Gastrocnemius medialis (tissue), 4 donors: ENCODE measurements around the gene TANC1.

ENCODE experiments used
- POLR2A ChIP-seq, 2 donors: fragments of 450-650 bp; IDR thresholded peaks; one replicate each; pipeline ENCODE4 v1.6.1; 2017; ENCODE audit warnings: antibody characterized with exemption in 2 of 2, mild to moderate bottlenecking in 2 of 2, moderate library complexity in 2 of 2
- TF ChIP-seq, protein P1 (sequence below), 5 experiments: fragments of 450-650 bp in 3 of 5; fragments of 200-600 bp in 2 of 5; sonication (generic) in 2 of 5; IDR thresholded peaks in 4 of 5; conservative IDR thresholded peaks in 1 of 5; 1 replicate in 4 of 5; 2 replicates in 1 of 5; pipeline ENCODE4 v1.5.1; 2016 to 2019; ENCODE audit warnings: antibody characterized with exemption in 5 of 5, mild to moderate bottlenecking in 3 of 5, moderate library complexity in 3 of 5

DNA sequence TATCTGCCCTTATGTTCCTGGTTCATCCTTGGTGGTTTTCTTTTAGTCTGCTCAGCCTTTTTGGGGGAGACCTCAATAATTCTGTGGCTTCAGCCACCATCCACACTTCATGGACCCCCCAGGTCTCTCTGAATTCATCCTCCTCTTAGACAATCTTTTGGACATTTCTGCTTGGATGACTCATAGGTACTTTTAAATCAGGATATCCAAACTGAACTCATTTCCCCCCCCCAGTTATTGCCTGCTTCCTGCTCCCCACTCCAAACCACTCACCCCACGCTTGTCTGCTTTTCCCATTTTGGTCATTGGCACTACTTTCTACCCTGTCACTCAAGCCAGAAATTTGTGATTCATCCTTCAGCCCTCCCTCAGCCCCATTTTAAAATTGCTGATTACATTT is 78.5 kb downstream of the TANC1 start:
- TF ChIP-seq, protein P1, sequence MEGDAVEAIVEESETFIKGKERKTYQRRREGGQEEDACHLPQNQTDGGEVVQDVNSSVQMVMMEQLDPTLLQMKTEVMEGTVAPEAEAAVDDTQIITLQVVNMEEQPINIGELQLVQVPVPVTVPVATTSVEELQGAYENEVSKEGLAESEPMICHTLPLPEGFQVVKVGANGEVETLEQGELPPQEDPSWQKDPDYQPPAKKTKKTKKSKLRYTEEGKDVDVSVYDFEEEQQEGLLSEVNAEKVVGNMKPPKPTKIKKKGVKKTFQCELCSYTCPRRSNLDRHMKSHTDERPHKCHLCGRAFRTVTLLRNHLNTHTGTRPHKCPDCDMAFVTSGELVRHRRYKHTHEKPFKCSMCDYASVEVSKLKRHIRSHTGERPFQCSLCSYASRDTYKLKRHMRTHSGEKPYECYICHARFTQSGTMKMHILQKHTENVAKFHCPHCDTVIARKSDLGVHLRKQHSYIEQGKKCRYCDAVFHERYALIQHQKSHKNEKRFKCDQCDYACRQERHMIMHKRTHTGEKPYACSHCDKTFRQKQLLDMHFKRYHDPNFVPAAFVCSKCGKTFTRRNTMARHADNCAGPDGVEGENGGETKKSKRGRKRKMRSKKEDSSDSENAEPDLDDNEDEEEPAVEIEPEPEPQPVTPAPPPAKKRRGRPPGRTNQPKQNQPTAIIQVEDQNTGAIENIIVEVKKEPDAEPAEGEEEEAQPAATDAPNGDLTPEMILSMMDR (IDR thresholded peaks at IDR 0.05 in 4 of 5, conservative IDR thresholded peaks at IDR 0.05 in 1 of 5), result no peak
- TF ChIP-seq POLR2A (IDR thresholded peaks at IDR 0.05), result no peak
